Immature natural killer cell (primary cell): ENCODE measurements around the gene CCDC85C. TPM values are rescaled to one million over a fixed set of nuclear protein-coding genes. Genes with fewer than 3 reads are reported as not detected.

Experiments
- DNase-seq, 3 donors: peaks; one replicate each; pipeline ENCODE4 v3.0.0; 2022; ENCODE audit warnings: mixed read lengths in 1 of 3
- H3K27ac Mint-ChIP-seq, 6 donors: one replicate each; pipeline ENCODE4 v1.8.0; 2020; ENCODE audit warnings: mixed read lengths in 6 of 6, mild to moderate bottlenecking in 5 of 6, inconsistent platforms in 4 of 6, moderate library complexity in 3 of 6
- H3K27me3 Mint-ChIP-seq, 3 donors: one replicate each; pipeline ENCODE4 v1.8.0; 2020 to 2021; ENCODE audit warnings: low read depth in 3 of 3, mild to moderate bottlenecking in 3 of 3, mixed read lengths in 3 of 3, moderate library complexity in 3 of 3, inconsistent platforms in 1 of 3
- H3K36me3 Mint-ChIP-seq, 3 donors: one replicate each; pipeline ENCODE4 v1.8.0; 2020; ENCODE audit warnings: mixed read lengths in 3 of 3, inconsistent platforms in 2 of 3, mild to moderate bottlenecking in 2 of 3
- H3K4me1 Mint-ChIP-seq, 2 donors: one replicate each; pipeline ENCODE4 v1.8.0; 2020; ENCODE audit warnings: inconsistent platforms in 2 of 2, mild to moderate bottlenecking in 2 of 2, mixed read lengths in 2 of 2, moderate library complexity in 1 of 2
- H3K4me3 Mint-ChIP-seq, 5 donors: one replicate each; pipeline ENCODE4 v1.8.0; 2020; ENCODE audit warnings: mild to moderate bottlenecking in 5 of 5, mixed read lengths in 5 of 5, inconsistent platforms in 3 of 5, moderate library complexity in 3 of 5
- H3K9me3 Mint-ChIP-seq, 6 donors: one replicate each; pipeline ENCODE4 v1.8.0; 2020; ENCODE audit warnings: mild to moderate bottlenecking in 6 of 6, mixed read lengths in 6 of 6, inconsistent platforms in 4 of 6, moderate library complexity in 3 of 6
- polyA plus RNA-seq, 3 donors: library from polyadenylated mRNA; unstranded; fragments of 300-500 nt; fragmentation: Illumina TruSeq; gene quantifications; one replicate each; pipeline ENCODE4 v1.2.3, GENCODE V29; 2021

The CCDC85C gene
- polyA plus RNA-seq, 3 donors from 2014 or later, result 0.27 to 0.83 (median 0.35) TPM

GRCh38 chr14:99562856-99563748 is 40.9 kb downstream of the CCDC85C start:
- peak overlapping the region in 1 of 6 donors; percentile 57 for H3K27ac Mint-ChIP-seq
- no peaks in the 10 kb centered on the region for H3K9me3 Mint-ChIP-seq
- peaks cover 1 to 4% (median 2%) of the 10 kb centered on the region in 3 donors for H3K27me3 Mint-ChIP-seq
- DNase-seq, result no peak
- H3K4me3 Mint-ChIP-seq, result no peak overlapping the region
- no peaks in the 10 kb centered on the region for H3K4me1 Mint-ChIP-seq
- no peaks in the 10 kb centered on the region for H3K36me3 Mint-ChIP-seq

DNA sequence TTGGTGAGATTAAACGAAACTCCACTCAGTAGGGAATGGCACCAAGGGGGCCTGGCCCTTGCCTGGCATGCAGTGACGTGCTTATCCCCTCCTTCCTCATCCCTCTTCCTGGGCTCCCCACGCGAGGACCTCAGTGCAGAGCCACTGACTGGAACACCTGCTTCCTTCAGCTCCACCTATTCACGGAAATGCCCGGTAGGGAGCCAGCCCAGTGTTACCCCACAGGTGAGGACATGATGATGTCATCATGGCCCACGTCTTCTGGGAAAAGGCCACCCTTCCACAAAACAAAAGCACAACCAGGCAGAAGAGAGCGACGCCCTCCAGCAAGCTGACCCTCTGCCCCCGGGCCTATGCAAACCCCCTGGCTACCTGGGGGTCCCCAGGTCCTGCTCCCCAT is 42.1 kb downstream of the CCDC85C start:
- peaks cover 1 to 2% (median 2%) of the 10 kb centered on the region in 3 donors for H3K27me3 Mint-ChIP-seq
- H3K27ac Mint-ChIP-seq, result no peak overlapping the region
- DNase-seq, result no peak
- no peaks in the 10 kb centered on the region for H3K9me3 Mint-ChIP-seq
- H3K4me1 Mint-ChIP-seq, result no peaks in the 10 kb centered on the region
- H3K4me3 Mint-ChIP-seq, result no peak overlapping the region
- no peaks in the 10 kb centered on the region for H3K36me3 Mint-ChIP-seq

- no peak for DNase-seq
- Mint-ChIP-seq H3K4me1 (no peaks in the 10 kb centered on the region), H3K27ac (no peak overlapping the region), H3K9me3 (no peaks in the 10 kb centered on the region), H3K4me3 (no peak overlapping the region), H3K36me3 (no peaks in the 10 kb centered on the region), H3K27me3 (peaks cover 1 to 2% (median 1%) of the 10 kb centered on the region in 3 donors)
Observed at GRCh38 chr14:99560922-99561683, 42.9 kb downstream of the CCDC85C start.

DNA sequence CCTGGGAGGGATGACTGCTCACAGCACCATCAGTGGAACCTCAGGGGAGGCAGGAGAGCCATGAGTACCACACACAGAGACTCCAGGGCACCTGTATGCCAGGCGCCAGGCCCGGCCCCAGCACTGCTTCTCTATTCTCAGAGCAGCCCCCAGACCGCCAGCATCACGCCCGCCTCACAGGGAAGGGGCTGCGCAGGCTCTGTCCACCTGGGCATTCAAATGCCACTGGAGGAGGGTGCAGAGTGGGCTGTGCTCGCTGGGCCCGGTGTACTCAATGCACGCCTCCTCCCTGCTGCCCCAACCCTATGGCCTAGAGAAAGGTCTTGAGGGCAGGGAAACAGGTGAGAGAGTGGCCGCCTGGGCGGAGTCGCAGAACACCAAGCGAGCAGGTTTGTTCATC is 43.6 kb downstream of the CCDC85C start:
- no peaks in the 10 kb centered on the region for H3K4me1 Mint-ChIP-seq
- peaks cover 1 to 2% (median 1%) of the 10 kb centered on the region in 3 donors for H3K27me3 Mint-ChIP-seq
- H3K36me3 Mint-ChIP-seq, result no peaks in the 10 kb centered on the region
- DNase-seq, result no peak
- no peaks in the 10 kb centered on the region for H3K9me3 Mint-ChIP-seq
- H3K4me3 Mint-ChIP-seq, result no peak overlapping the region
- no peak overlapping the region for H3K27ac Mint-ChIP-seq

DNA sequence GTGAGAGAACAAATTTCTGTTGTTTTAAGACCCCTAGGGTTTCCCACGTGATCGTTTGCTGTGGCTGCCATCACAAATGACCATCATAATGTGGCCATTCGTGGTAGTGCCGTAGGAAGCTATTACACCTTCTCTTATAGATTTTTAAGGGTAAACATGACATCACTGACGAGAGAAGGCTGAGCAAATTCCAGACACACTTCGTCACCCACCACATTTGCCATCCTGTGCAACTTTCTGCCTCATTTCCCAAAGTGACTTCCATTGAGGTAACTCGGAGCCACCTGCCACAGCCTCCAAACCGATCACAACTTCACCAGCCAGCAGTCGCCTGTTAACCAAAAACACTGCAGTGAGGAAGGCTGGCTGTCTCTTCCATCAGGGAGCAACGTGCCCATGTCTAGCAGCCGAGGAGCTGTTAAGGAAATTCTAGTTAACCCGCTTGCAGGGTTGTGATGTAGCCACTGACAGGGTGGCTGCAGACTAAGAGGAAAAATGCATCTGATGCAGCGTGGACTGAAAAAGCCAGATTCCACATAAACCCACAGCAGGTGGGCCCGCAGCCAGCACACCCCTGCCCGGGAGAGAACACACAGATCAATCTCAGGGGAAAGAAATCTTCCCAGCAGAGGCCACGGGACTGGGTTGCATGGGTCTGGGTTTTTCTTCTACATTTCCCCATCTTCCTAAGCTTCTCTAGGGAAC is 44.6 kb downstream of the CCDC85C start:
- Mint-ChIP-seq H3K27me3 (peaks cover 1 to 2% (median 1%) of the 10 kb centered on the region in 3 donors), H3K4me3 (no peak overlapping the region), H3K4me1 (no peaks in the 10 kb centered on the region), H3K9me3 (no peaks in the 10 kb centered on the region), H3K27ac (no peak overlapping the region), H3K36me3 (no peaks in the 10 kb centered on the region)
- no peak for DNase-seq

DNA sequence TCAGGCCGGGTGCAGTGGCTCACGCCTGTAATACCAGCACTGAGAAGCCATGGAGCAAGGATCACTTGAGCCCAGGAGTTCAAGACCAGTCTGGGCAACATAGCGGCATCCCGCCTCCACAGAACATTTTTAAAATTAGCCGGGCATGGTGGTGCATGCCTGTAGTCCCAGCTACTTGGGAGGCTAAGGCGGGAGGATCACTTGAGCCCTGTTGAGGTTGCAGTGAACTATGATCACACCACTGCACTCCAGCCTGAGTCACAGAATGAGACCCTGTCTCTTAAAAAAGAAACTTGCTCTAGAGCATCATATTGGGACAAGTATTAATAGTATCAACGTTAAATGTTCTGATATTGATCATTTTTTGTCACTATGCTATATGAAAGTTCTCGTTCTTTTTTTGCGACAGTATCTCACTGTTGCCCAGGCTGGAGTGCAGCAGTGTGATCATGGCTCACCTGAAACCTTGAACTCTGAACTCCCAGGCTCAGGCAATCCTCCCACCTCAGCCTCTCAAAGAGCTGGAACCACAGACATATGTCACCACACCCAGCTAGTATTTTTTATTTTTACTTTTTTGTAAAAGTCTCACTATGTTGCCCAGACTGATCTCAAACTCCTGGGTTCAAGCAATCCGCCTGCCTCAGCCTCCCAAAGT is 47.7 kb downstream of the CCDC85C start:
- Mint-ChIP-seq H3K27me3 (peaks cover 0 to 2% (median 1%) of the 10 kb centered on the region in 3 donors), H3K4me1 (no peaks in the 10 kb centered on the region), H3K27ac (no peak overlapping the region), H3K4me3 (no peak overlapping the region), H3K36me3 (no peaks in the 10 kb centered on the region), H3K9me3 (no peaks in the 10 kb centered on the region)
- DNase-seq, result no peak

DNA sequence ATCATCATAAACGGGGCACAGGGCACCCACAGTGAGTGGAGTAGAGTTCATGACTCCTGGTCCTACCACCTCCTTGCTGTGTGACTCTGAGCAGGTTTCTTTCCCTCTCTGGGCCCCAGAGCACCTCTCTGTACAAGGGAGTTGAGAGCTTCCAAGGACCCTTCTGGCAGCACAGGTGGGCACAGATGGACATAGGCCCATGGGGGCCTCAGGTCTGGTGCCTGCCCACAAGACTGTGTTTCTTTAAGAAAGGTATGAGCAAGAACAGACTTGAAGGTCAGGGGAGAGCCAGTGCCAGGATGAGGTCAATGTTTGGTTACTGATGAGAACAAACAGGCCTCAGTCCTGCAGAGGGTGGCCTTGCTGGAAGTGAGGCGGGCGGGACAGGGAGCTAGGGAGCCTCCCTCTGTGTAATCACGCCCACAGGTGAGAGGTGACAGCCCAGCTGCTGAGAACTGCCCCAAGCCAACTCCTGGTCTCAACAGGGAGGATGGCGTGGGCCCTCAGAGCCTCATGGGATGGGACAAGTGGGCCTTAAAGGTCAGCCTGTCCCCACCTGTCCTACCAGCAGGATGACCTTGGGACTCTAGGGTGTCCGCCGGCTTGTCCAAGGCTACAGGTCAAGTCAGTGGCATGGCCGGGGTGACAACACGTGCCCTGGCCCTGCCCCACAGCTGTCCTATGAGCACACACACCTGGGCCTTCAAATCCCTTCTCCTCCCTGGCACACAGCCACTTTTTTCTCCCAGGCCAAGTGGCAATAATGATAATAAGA is 49.1 kb downstream of the CCDC85C start:
- no peak for DNase-seq
- H3K4me1 Mint-ChIP-seq, result no peaks in the 10 kb centered on the region
- peaks cover 0 to 2% (median 1%) of the 10 kb centered on the region in 3 donors for H3K27me3 Mint-ChIP-seq
- no peaks in the 10 kb centered on the region for H3K36me3 Mint-ChIP-seq
- H3K27ac Mint-ChIP-seq, result no peak overlapping the region
- no peaks in the 10 kb centered on the region for H3K9me3 Mint-ChIP-seq
- no peak overlapping the region for H3K4me3 Mint-ChIP-seq

DNA sequence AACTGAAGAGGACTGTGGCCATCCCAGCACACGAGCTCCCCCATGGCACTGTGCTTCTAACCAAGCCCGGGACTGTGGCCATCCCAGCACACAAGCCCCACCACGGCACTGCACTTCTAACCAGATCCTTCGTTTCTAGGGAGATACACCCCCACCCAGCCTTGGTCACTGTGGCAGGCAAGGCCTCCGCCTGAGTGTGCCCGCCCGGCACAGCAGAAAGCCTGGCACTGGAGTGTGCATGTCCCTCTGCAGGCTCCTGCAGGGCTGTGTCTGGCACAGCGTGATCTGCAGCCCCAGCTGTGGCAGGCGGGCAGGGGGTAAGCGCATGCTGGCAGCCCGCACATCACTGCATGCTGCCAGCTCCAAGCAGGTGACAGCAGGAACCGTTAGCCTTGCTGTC is 49.8 kb downstream of the CCDC85C start:
- Mint-ChIP-seq H3K9me3 (no peaks in the 10 kb centered on the region), H3K27ac (no peak overlapping the region), H3K36me3 (no peaks in the 10 kb centered on the region), H3K27me3 (peaks cover 0 to 2% (median 1%) of the 10 kb centered on the region in 3 donors), H3K4me3 (no peak overlapping the region), H3K4me1 (no peaks in the 10 kb centered on the region)
- no peak for DNase-seq

DNA sequence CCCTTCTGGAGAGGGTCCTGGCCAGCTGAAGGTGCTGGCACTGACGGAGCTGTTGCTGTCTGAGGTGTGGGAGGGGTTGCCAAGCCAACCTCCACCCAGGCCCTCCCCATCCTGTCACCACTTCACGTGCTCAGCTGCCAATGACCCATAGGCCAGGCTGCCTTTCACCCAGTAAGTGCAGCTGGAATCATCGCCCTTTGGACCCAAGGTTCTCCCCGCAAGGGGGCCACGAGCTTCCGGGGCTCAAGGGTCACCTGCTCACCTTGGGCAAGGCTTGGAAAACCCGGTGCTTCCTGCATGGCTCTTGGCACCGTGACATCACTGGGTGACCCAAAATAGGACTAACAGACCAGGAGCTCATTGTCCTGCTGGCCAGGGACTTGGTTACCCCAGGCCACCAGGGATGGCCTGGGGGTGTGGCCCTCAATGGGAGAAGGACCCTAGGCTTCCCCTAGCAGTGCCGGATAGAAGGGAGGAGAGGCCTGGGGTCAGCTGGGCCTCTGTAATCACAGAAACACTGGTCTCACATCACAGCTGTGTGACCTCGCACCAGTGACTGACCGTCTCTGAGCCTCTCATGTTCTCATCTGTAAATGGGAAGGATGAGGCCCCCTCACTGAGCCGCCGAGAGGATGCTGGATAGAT is 51.3 kb downstream of the CCDC85C start:
- Mint-ChIP-seq H3K9me3 (no peaks in the 10 kb centered on the region), H3K4me1 (no peaks in the 10 kb centered on the region), H3K27me3 (no peaks in the 10 kb centered on the region), H3K36me3 (no peaks in the 10 kb centered on the region), H3K4me3 (no peak overlapping the region), H3K27ac (no peak overlapping the region)
- DNase-seq, result no peak

DNA sequence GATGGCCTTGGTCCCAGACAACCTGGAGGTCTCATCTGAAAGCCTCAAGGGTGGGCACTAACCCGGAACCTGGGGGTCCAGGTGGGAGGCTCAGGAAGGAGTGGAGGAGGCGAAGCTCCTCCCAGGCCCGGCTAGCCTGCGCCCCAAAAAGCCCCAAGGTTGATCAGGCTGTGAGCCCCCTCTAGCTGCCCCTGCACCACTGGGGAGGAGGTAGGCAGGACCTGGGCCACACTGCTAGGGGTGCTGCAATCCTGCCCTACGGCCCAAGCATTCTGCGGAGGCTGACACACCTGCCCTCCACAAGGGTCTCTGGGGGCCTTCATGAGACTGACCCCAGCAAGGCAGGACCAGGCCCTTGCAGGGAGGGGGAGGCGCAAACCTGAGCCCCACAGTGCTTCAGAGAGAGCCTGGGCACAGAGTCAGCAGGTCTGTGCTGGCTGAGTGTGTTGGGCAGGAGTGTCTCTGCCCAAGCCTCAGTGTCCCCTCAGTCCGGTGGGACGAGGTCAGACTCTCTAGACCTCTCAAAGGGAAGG is 51.9 kb downstream of the CCDC85C start:
- no peaks in the 10 kb centered on the region for H3K27me3 Mint-ChIP-seq
- no peaks in the 10 kb centered on the region for H3K4me1 Mint-ChIP-seq
- no peaks in the 10 kb centered on the region for H3K36me3 Mint-ChIP-seq
- DNase-seq, result no peak
- no peak overlapping the region for H3K27ac Mint-ChIP-seq
- no peaks in the 10 kb centered on the region for H3K9me3 Mint-ChIP-seq
- H3K4me3 Mint-ChIP-seq, result no peak overlapping the region

- Mint-ChIP-seq H3K27me3 (no peaks in the 10 kb centered on the region), H3K36me3 (no peaks in the 10 kb centered on the region), H3K4me3 (no peak overlapping the region), H3K4me1 (no peaks in the 10 kb centered on the region), H3K27ac (peak overlapping the region in 1 of 6 donors; percentile 46), H3K9me3 (no peaks in the 10 kb centered on the region)
- DNase-seq, result no peak
Observed at GRCh38 chr14:99551034-99551922, 52.7 kb downstream of the CCDC85C start.
